ENCODE measurements around the gene KIF21A. TPM values are rescaled to one million over a fixed set of nuclear protein-coding genes. Genes with fewer than 3 reads are reported as not detected.

Gene KIF21A
- total and polyA plus RNA-seq, 2 of the 13 experiments (the other 11 are each of a cell fraction or from before 2014, with no cell fraction given) = 20.6 to 39.7 TPM

DNA sequence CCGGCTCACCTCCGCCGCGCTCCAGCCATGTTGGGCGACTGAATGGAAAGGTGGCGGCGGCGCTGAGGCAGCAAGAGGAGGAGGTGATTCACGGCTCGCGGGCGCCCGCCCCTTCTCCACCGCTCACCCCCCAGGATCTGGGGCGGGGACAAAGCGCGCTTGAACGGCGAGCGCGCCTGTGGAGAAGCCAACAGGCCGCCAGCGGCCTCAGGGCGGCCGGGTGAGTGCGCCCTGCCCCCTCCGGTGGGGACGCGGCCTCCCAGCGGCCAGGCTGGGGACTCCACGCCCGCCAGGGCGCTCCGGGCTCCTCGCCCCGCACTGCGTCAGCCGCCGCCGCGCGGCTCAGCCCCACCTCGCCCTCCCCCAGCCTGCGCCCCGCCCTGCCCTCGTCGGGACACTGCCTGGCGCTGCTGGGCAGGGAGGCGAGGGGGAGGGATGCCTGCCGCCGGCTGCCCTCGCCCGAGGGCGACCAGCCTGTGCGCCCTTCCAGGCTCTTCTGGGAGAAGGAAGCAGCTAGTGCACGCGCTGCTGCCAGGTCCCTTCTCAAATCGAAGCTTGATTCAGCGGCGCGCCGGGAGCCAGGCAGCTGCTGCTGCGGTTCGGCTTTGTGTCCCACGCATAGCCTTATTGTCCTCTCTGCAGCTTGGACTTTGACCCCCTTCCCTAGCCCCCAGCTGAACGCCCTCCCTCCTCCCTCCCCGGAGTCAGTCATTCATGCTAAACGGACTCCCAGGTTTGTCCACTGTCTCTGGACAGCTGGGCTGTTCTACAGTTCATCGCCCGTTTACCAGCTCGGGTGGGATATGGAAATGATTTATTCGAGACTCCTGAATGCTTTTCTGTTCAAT is at the start of gene KIF21A (continued):
- TF ChIP-seq, protein P1, sequence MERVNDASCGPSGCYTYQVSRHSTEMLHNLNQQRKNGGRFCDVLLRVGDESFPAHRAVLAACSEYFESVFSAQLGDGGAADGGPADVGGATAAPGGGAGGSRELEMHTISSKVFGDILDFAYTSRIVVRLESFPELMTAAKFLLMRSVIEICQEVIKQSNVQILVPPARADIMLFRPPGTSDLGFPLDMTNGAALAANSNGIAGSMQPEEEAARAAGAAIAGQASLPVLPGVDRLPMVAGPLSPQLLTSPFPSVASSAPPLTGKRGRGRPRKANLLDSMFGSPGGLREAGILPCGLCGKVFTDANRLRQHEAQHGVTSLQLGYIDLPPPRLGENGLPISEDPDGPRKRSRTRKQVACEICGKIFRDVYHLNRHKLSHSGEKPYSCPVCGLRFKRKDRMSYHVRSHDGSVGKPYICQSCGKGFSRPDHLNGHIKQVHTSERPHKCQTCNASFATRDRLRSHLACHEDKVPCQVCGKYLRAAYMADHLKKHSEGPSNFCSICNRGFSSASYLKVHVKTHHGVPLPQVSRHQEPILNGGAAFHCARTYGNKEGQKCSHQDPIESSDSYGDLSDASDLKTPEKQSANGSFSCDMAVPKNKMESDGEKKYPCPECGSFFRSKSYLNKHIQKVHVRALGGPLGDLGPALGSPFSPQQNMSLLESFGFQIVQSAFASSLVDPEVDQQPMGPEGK (CRISPR knock-in tag; IDR thresholded peaks at IDR 0.05) = peak; percentile 95
- TF ChIP-seq, protein P2, sequence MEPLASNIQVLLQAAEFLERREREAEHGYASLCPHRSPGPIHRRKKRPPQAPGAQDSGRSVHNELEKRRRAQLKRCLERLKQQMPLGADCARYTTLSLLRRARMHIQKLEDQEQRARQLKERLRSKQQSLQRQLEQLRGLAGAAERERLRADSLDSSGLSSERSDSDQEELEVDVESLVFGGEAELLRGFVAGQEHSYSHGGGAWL (CRISPR knock-in tag; IDR thresholded peaks at IDR 0.05) = peak; percentile 6
- TF ChIP-seq MAFG (CRISPR knock-in tag; IDR thresholded peaks at IDR 0.05) (no peak), ZFX (CRISPR knock-in tag; IDR thresholded peaks at IDR 0.05; ENCODE audit: low read depth) (peak; percentile 66), MIXL1 (CRISPR knock-in tag; IDR thresholded peaks at IDR 0.05) (no peak), DR1 (CRISPR knock-in tag; IDR thresholded peaks at IDR 0.05) (peak; percentile 41; the same call in 1 of the 2 replicates), SMARCE1 (IDR thresholded peaks at IDR 0.05; ENCODE audit: borderline replicate concordance) (no peak), SNRNP70 (IDR thresholded peaks at IDR 0.05; ENCODE audit: low read depth, low read length) (no peak), CBX5 (CRISPR knock-in tag; IDR thresholded peaks at IDR 0.05; ENCODE audit: borderline replicate concordance) (peak; percentile 87), PAWR (CRISPR knock-in tag; IDR thresholded peaks at IDR 0.05; ENCODE audit: borderline replicate concordance) (no peak), EHMT2 (IDR thresholded peaks at IDR 0.05; ENCODE audit: borderline replicate concordance, low read depth, low read length) (no peak), ZNF383 (CRISPR knock-in tag; IDR thresholded peaks at IDR 0.05; ENCODE audit: borderline replicate concordance) (no peak), RELA (CRISPR knock-in tag; IDR thresholded peaks at IDR 0.05) (no peak), ZFP41 (CRISPR knock-in tag; IDR thresholded peaks at IDR 0.05; ENCODE audit: borderline replicate concordance) (no peak), EED (CRISPR knock-in tag; IDR thresholded peaks at IDR 0.05) (no peak), FOXA3 (CRISPR knock-in tag; IDR thresholded peaks at IDR 0.05) (peak; percentile 52), TCF12 (IDR thresholded peaks at IDR 0.05) (no peak), TCF12 (CRISPR knock-in tag; IDR thresholded peaks at IDR 0.05) (no peak)
- TF ChIP-seq, protein P3, sequence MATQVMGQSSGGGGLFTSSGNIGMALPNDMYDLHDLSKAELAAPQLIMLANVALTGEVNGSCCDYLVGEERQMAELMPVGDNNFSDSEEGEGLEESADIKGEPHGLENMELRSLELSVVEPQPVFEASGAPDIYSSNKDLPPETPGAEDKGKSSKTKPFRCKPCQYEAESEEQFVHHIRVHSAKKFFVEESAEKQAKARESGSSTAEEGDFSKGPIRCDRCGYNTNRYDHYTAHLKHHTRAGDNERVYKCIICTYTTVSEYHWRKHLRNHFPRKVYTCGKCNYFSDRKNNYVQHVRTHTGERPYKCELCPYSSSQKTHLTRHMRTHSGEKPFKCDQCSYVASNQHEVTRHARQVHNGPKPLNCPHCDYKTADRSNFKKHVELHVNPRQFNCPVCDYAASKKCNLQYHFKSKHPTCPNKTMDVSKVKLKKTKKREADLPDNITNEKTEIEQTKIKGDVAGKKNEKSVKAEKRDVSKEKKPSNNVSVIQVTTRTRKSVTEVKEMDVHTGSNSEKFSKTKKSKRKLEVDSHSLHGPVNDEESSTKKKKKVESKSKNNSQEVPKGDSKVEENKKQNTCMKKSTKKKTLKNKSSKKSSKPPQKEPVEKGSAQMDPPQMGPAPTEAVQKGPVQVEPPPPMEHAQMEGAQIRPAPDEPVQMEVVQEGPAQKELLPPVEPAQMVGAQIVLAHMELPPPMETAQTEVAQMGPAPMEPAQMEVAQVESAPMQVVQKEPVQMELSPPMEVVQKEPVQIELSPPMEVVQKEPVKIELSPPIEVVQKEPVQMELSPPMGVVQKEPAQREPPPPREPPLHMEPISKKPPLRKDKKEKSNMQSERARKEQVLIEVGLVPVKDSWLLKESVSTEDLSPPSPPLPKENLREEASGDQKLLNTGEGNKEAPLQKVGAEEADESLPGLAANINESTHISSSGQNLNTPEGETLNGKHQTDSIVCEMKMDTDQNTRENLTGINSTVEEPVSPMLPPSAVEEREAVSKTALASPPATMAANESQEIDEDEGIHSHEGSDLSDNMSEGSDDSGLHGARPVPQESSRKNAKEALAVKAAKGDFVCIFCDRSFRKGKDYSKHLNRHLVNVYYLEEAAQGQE (IDR thresholded peaks at IDR 0.05; ENCODE audit: borderline replicate concordance in 1 of 2, low read depth in 1 of 2, low read length in 2 of 2) = peak in 1 of 2 experiments; percentile 68; a peak in 1 of 4 replicates
- TF ChIP-seq, protein P4, sequence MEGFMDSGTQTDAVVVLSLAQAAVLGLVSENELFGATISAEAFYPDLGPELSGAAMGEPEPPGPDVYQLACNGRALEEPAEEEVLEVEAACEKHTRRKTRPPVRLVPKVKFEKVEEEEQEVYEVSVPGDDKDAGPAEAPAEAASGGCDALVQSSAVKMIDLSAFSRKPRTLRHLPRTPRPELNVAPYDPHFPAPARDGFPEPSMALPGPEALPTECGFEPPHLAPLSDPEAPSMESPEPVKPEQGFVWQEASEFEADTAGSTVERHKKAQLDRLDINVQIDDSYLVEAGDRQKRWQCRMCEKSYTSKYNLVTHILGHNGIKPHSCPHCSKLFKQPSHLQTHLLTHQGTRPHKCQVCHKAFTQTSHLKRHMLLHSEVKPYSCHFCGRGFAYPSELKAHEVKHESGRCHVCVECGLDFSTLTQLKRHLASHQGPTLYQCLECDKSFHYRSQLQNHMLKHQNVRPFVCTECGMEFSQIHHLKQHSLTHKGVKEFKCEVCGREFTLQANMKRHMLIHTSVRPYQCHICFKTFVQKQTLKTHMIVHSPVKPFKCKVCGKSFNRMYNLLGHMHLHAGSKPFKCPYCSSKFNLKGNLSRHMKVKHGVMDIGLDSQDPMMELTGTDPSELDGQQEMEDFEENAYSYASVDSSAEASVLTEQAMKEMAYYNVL (CRISPR knock-in tag; IDR thresholded peaks at IDR 0.05; ENCODE audit: borderline replicate concordance) = no peak
